ENCODE data around the gene ARHGAP26.

ARHGAP26 gene

DNA sequence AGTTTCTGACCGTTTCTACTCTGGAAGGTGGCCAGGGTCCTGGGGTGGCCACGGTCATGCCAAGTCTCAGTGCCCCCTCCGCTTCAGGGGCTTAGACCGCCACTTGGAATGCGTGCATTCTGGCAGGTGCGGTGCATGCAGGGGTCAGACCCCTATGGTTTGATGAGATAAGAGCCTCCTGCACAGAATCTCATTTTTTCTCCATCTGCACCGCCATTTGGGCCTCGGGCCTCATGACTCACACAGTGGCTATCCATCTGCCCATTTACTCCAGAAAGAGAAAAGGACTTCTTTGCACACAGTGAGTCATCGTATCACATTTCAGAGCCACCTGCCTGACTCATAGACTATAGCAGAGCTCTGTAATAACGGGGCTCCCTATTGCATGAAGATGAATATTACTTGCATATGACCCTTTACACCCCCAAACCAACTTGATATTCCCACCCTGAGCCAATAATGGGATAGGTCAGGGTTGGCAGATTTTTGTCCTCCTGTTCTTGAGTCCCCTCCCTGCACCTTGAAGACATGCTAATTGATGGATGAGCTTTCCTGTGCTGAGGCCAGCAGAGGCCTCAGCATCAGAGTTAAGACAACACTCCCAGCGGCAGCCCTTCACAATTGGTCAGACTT, 475.9 kb downstream of the ARHGAP26 start:
- DNase-seq (ENCODE audit: low spot score): peak; percentile 37

DNA sequence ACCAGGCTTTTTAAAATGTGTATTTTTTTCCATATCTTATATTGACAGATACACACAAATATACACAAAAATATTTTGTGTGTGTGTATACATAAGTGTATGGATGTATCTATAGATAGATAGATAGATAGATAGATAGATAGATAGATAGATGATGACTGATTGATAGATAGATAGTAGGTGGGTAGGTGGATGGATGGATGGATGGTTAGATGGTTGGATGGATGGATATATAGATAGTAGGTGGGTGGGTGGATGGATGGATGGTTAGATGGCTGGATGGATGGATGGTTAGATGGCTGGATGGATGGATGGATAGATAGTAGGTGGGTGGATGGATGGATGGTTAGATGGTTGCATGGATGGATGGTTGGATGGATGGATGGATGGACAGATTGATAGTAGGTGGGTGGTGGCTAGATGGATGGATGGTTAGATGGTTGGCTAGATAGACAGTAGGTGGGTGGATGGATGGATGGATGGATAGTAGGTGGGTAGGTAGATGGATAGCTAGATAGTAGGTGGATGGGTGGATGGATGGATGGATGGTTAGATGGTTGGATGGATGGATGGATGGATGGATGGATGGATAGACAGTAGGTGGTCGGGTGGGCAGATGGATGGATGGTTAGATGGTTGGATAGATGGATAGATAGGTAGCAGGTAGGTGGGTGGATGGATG, 477.1 kb downstream of the ARHGAP26 start:
- no peak for DNase-seq (ENCODE audit: low spot score)

DNA sequence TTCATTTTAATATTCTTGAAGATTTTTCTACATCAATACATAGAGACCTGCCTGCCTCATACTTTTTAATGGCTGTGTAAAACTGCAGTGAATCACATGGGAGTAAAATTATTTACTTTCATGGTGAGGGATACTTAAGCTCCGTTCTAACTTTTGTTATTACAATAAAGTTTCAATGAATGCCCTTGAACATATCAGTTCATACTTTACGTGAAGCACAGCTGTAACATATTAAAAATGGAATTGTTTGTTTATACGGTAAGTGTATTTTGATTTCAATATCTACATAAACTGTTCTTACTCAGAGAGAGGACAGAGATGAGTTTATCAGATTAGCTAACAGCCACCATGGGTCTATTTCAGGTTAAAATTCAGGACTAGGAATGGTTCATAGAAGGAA, 478.2 kb downstream of the ARHGAP26 start:
- no peak for DNase-seq (ENCODE audit: low spot score)

DNA sequence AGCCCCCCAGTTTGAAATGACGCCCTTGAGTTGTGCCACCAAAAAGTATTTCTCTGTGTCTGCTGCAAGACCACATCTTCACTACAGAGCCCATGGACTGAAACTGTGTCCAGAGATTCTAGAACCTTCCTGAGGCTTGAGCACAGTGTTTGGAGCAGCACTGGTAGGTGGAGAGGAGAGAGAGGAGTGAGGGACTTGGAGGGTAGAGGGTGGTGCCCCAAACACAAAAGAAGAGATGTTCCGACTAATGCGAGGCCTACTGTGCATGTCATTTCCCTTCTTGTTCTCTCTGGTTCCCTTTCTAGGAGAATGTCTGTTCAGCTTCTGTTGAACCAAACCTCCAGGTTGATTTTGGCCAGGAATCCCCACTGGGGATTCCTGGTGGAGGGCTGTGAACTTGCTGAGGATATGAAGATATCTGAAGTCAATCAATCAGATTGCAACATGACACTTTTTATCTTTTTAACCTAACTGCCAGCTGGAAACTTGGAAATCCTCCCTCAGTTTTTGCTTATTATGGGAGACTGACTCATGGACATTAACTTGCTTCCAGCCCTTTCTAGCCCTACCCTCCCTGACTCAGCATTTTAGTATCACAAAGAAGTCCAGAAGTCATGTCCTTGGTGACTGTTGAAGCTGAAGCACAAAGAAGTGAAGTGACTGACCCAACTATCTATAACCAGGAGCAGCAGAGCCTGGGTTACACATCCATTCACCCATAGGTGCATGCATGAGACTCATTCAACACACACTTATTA, 478.8 kb downstream of the ARHGAP26 start:
- DNase-seq (ENCODE audit: low spot score): no peak

DNA sequence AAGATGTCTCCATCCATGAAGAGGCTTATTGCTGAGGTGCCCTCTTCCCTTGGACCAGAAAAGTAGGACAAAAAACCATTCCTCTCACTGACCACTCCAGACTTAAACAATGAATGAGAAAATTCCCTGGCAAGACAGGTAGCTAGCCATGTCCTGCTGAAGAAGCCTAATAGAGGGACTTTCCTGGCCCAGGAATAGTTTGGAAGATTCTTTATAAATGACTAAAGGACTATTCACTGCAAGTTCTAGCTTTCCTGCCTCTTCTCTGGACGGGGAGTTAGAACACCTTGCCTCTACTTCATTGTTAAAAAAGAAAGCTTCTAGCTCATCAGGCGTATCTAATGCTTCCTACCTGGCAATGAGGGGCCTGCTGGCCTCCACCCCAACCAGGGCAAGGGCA, 479.7 kb downstream of the ARHGAP26 start:
- no peak for DNase-seq (ENCODE audit: low spot score)

DNA sequence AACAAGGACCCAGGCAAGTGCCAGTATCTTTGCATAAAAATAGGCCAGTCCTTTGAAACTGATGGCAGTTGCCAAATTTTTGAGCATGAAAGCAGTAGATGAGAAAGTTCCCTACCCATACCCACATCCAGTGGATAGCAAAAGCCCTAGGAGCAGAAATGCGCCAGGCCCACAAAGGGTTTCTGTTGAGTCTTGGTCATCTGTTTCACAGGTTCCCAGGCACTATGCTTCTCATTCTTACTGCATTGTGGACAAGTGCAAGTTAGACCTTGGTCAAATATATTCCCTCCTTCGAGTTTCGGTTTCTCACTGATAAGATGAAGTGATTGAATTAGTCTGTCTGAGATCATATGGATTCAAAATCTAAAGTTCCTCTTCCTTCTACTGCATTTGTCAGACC, 481.0 kb downstream of the ARHGAP26 start:
- DNase-seq (ENCODE audit: low spot score): no peak

DNA sequence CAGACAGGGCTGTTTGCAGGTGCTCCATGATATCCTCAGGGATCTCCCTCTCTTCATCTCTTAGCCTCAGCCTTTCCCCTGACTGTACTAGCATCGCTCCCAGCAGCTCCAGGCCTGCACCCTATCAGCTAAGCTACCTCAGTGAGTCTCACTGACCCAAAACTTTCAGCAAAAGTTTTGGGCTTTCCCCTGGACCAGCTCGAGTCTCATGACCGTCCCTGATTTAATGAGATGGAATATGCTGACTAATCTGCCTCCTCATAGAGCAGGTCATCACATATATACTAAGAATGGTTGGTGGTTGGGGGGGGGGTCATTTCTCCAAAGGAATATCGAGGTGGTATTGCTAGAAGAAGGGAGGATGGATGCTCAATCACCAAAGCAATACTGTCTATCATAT, 481.8 kb downstream of the ARHGAP26 start:
- no peak for DNase-seq (ENCODE audit: low spot score)

DNA sequence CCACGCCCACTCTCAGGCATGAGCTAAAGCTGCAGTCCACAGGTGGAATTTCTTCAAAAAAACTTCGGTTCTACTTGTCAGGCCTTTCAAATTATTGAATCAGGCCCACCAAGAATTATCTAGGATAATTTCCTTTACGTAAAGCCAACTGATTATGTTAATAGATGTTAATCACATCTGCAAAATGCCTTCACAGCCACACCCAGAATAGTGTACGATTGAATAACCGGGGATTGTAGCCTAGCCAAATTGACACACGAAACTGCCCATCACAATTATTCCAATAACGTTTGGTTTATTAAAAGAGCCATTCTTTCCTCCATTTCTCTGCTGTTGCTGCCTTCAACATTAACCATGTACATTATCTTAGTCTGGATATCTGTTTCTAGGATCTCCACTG, 484.6 kb downstream of the ARHGAP26 start:
- no peak for DNase-seq (ENCODE audit: low spot score)

DNA sequence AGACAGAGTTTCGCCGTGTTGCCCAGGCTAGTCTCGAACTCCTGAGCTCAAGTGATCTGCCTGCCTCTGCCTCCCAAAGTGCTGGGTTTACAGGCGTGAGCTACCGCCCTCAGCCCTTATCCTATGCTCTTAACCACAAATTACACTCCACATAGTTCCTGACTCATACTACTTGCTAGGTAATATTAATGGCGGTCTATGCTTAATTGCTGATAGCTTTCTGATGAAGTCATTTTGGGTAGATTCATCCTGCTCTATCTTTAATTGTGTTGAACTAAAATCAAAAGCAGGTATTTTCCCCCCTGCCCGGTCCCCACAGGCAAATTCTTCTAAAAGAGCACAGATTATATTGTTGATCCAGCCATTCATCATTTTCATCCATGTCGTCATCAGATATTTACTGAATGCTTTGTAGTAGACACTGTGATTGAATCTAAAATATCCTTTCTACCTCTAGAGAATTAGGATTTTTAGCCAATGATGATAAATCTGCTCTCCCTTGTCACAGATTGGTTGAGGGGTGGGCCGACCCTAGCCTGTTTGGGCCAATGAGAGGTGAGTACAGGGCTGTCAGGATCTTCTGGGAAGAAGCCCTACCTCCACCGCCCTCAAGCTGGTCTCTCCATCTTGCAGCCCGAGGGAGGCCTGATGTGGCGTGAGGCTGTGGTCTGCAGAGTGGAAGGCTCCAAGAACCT, 488.5 kb downstream of the ARHGAP26 start:
- DNase-seq (ENCODE audit: low spot score): no peak

DNA sequence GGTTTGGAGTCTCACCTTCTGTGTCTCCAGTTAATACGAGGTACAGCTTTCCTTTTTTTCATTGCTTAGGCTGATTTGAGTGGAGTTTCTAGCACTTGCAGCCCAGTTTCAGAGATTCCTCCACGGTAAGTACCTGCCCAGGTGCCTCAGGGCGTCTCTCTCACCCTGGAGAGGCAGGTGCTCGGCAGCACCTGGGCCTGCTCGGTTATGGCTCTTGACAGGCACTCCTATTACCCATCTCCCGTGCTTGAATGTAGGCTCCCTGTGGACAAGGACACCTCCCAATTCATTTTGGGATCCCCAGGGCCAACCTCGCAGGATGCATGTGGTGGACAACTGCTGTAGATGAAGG, 489.1 kb downstream of the ARHGAP26 start:
- DNase-seq (ENCODE audit: low spot score): no peak

DNA sequence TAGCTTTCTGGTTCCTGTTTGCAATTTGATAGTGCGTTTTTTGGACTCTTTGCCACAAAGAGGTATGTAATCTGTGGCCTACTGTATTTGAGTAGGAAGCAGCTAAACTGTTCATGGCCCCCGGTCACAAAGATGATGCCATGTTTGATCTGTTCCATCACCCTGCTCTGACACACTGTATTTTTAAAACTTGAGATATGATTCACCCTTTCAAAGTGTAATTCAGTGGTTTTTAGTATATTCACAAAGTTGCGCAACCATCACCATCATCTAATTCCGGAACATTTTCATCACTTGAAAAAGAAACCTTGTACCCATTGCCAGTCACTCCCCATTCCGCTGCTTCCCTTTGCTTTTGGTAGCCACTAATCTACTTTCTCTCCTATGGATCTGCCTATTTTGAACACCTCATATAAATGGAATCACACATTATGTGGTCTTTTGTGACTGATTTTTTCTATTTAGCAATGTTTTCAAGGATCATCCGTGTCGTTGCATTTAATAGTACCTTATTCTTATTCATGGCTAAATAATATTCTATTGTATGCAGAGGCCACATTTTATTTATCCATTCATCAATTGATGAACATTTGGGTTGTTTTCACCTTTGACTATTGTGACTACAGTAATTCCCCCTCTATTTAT, 491.7 kb downstream of the ARHGAP26 start:
- no peak for DNase-seq (ENCODE audit: low spot score)

DNA sequence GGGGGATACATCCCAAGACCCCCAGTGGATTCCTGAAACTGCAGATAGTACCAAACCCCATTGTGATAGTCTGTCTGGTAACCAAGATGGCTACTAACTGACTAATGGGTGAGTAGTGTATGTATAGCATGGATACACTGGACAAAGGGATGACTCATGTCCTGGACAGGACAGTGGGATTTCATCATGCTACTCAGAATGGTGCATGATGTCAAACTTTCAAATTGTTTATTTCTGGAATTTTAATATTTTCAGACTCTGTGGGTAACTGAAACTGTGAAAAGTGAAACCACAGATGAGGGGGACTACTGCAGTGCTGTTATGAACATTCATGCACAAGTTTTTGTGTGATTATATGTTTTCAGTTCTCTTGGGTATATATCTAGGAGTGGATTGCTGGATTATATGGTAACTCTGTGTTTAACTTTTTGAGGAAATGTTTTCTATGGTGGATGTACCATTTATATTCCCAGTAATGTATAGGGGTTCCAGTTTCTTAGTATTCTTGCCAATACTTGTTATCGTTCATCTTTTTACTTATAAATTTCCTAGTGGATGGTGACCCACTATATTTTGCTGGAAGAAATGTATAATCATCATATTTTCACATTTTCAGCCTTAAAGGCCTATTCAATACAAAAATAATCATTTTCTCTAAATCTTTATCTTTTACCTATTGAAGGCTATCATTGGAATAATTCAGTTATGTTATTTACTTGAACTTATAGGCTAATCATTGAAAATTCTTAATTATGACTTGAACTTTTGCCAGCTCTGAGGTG, 492.4 kb downstream of the ARHGAP26 start:
- DNase-seq (ENCODE audit: low spot score): no peak

DNA sequence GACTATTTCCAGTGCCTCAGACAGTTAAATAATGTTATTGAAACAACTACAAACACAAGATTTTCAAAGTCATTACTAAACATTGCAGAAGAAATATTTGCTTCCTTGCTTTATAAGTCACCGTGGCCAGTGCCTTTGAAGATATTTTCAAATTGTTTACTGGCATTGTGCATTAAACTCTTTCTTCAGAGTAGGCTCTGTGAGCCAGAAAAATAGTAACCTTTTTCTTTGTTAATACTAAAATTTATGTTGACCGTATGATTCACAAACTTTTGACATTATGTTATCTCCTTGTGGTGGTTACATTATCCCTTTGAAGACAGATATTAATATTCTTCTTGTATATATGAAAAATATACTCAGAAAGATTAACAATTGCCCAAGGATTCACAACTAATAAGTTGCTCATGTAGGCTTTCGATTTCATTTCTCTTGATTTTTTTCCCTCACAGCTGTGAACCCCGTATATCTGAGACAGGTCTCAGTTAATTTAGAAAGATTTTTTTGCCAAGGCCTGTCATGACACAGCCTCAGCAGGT, 493.2 kb downstream of the ARHGAP26 start:
- DNase-seq (ENCODE audit: low spot score): no peak

DNA sequence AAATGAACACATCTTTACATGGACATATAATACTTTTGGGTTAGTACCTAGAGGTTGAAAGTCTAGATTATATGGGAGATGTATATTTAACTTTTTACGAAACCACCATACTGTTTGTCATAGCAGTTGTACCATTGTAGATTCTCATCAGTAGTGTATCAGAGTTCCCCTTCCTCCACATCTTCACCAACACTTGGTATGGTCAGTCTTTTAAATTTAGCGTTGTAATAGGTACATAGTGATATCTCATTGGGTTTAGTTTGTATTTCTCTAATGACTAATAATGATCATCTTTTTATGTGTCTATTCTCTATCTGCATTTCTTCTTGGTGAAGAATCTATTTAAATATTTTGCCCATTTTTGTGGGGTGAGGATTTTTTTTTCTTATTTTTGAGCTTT, 495.8 kb downstream of the ARHGAP26 start:
- DNase-seq (ENCODE audit: low spot score): no peak

DNA sequence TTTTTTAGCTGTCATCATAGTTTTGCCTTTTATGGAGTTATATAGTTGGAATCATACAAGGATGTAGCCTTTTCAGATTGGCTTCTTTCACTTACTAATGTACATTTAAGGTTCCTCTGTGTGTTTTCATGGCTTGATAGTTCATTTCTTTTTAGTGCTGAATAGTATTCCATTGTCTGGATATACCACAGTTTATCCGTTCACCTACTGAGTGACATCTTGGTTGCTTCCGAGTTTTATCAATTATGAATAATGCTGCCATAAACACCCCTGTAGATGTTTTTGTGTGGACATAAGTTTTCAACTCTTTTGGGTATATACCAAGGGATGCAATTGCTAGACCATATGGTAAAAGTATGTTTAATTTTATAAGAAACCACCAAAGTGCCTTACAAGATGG, 497.0 kb downstream of the ARHGAP26 start:
- DNase-seq (ENCODE audit: low spot score): no peak

DNA sequence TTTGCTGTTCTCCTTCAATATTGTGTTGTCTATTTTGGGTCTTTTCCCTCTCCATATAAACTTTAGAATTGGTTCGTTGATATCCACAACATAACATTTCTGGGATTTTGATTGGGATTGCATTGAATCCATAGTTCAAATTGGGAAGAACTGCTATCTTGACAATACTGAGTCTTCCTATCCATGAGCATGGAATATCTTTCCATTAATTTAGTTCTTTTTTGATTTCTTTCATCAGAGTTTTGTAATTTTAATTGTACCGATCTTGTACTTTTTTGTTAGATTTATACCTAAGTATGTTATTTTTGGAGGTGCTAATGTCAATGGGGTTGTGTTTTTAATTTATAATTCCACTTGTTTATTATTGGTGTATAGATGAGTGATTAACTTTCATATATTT, 498.2 kb downstream of the ARHGAP26 start:
- DNase-seq (ENCODE audit: low spot score): no peak

DNA sequence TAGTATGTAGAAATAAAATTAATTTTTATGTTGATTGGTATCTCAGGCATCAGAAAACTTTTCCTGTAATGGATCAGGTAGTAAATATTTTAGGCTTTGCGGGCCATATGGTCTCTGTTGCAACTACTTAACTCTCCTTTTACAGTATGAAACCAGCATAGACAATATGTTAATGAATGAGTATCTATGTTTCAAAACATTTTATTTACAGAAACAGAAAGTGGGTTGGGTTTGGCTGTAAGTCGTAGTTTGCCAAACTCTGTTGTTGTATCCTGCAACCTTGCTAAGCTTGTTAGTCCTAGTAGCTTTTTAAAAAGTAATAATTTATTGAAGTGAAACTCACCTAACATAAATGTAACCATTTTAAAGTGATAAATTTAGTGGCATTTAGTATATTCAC, 501.3 kb downstream of the ARHGAP26 start:
- no peak for DNase-seq (ENCODE audit: low spot score)

DNA sequence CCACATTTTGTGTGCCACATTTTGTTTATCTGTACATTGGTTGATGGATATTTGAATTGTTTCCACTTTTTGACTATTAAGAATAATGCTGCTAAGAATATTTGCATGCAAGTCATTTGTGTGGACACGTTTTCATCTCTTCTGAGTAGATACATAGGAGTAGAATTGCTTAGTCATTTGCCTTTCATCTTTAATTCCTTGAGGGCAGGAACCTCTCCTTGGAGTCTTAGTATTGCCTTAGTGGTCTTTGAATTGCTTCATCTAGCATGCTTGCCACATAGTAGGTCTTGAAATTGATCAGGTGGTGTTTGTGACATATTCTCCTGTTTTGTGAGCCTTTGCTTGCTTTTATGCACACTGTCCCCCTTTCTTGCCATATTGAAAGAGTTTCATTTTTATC, 504.8 kb downstream of the ARHGAP26 start:
- DNase-seq (ENCODE audit: low spot score): no peak

DNA sequence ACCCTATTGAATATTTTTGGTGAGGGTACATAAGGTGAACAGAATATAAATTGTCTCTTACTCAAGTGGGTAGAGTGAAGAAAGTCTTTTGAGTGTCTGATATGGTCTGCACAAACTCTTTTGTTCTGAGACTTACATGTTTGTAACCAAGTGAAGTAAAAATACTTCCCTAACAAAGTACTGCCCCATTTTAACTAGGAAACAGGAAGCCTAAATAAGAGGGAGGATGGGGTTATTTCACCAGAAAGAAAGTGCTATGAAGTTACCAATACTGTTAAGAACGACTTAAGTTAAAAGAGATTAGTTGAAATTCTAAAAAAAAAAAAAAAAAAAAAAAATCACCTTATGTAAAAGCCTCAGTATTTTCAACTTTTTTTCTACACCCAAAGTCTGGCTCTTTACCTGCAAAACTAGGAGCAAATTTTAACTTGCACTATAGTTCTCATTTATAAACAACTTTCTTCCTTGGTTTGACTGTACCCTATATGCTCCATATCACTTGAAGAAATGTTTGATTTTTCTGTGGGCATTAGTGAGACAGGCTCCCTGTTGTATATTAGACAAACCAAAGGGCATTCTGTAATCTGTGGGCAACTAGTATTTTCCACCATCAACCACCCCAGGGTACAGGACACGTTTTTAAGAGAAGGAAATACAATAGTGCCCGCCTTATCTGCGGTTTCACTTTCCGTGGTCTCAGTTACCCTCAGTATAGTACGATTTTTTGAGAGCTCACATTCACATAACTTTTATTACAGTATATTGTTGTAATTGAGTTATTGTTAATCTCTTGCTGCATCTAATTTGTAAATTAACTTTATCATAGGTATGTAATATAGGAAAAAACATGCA, 505.6 kb downstream of the ARHGAP26 start:
- DNase-seq (ENCODE audit: low spot score): no peak

DNA sequence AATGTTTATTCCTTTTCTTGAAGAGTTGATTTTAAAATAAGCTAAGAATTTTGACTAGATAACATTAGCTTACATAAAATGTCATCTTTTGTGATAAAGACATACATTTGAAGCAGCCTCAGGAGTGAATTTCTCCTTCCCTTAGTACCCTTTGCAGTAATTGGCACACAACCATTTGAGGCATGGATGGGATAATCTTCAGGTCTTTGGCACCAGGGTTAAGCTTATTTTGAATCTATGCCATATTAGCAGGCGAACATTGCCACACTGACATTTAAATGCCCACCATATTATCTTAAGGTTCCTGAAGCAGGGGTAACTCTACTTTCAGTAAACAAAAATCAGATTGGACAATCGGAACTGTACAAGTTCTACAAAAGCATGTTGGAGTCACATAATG, 507.4 kb downstream of the ARHGAP26 start:
- no peak for DNase-seq (ENCODE audit: low spot score)
